NT2/D1 (cell line): Measurements from ENCODE around the gene MRPS34.

Experiments
- YY1 ChIP-seq: IDR thresholded peaks from 2 replicates; pipeline ENCODE4 v1.6.1; 2011; ENCODE audit not compliant: insufficient read length, insufficient read depth
- ZNF274 ChIP-seq: IDR thresholded peaks from 2 replicates; pipeline ENCODE4 v1.6.1; 2011; ENCODE audit warnings: mild to moderate bottlenecking, low read depth, low read length

DNA sequence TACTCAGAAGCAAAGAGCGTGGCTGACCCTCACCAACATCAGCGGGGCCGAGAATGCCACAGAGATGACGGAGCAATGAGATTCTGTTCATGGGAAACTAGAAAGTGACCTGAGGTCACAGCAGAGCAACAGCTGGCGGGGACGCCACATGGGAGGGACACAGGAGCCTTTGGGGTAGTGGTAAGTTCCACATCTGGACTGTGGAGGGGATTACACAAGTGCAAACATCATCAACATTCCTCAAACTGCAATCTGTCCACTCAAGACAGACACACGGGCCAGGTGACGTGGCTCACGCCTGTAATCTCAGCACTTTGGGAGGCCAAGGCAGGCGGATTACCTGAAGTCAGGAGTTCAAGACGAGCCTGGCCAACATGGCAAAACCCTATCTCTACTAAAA, 42.5 kb upstream of the MRPS34 start:
- TF ChIP-seq ZNF274 (no peak), YY1 (no peak)
